ENCODE measurements around the gene ABCC8. TPM values are rescaled to one million over a fixed set of nuclear protein-coding genes. Genes with fewer than 3 reads are reported as not detected.
"Not testable (repeated sequence)": the region's sequence is repeated elsewhere in the genome, so short reads cannot be mapped to it uniquely, and the experiment has no call there.

The ABCC8 gene
- total RNA-seq, 1 donor from 2014 or later = 2.1 TPM

DNA sequence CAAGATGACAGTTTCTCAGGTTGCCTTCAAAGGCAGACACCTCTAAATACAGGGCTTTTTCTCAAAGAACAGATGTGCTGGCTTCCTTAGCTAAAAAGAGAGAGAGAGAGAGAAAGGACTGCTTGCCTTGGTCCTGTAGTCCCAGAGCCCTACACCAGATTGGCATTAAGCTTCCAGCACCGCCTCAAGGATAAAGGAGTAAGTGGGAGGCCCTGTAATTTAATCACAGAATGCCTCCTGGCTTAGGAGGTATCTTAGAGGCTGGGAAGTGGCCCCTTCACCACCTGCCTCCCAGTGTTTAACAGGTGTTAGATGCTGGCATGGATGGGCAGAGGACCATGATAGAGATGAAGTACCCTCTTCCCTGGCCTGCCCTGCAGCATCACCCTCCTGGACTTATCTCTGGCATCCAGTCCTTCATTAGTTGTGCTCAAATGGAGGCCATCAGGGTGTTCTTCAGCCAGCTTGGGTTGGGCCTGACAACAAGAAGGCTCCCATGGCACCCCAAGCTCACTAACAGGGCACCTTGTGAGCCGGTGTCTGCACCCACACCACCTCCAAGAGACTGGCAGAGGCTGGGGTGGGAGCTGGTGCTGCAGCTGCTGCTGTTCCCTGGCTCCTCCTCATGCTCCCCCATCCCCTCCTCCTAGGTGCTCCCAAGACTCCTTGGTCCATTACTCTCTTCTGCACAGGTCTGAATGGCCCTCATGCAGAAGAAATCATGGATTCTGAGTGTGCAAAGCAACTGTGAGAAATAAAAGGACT lies 32.5 kb downstream of the ABCC8 start:
- ATAC-seq (no peak), DNase-seq (no peak)
- intact Hi-C loops (cut with micrococcal nuclease) = no loop called here

DNA sequence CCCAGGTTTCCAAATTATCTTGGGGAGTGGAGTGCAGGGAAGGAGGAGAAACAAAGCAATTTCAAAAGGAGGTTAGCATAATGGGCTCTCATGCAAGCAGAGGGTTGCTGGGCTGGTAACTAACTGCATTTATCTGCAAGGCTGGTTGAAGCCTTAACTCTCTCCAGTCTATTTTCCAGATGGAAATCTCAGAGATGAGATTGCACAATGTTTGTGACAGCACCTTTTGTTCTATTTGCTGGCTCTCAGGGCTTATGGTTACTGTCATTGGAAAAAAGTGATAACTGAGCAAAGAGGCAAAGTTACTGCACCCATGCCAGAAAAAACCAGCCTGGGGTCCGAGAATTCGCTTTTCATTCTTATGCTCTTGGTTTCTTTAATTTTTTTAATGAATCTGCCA lies 33.2 kb downstream of the ABCC8 start:
- intact Hi-C loops (cut with micrococcal nuclease) = no loop called here
- no peak for DNase-seq
- no peak for ATAC-seq

DNA sequence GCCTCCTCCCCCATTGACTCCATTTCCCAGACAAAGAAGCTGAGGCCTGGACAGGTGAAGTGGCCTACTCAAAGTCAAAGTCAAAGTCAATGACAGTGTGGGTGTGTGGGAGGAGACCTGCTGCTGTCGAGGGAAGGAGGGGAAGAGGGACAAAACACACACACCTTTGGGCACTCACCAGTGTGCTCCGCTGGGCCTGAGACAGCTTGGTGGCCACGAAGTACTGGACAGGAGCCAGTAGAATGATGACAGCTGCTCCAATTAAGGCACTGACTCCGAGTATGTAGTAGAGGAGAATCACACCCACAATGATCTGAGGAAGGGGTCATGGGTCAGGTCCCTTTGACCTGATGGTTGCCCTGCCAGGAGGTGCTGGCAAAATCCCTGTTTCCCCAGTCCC lies 33.6 kb downstream of the ABCC8 start:
- no peak for ATAC-seq
- intact Hi-C loops (cut with micrococcal nuclease) = no loop called here
- no peak for DNase-seq

DNA sequence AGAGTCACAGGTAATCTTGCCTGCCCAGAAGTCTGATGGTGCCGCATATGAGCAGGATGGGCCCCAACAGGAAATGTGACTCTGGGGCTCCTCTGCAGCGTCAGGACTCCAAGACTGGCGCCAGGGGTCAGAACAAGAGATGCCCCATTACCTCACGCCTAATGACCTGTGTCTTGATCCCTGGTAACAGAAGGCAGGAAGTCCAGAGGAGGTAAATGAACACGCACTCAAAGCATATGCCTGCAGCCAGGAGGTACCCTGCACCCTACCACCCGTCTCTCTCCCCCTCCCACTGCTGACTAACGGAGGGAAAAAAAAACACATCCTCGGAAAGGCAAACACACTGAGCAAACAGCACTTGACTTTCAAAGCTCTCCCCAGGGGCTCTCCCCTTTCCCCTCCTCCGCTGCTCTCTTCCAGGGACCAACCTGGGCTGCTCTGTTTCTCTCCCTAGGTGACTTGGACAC lies 37.3 kb downstream of the ABCC8 start:
- intact Hi-C loops (cut with micrococcal nuclease) = no loop called here
- no peak for DNase-seq
- no peak for ATAC-seq

DNA sequence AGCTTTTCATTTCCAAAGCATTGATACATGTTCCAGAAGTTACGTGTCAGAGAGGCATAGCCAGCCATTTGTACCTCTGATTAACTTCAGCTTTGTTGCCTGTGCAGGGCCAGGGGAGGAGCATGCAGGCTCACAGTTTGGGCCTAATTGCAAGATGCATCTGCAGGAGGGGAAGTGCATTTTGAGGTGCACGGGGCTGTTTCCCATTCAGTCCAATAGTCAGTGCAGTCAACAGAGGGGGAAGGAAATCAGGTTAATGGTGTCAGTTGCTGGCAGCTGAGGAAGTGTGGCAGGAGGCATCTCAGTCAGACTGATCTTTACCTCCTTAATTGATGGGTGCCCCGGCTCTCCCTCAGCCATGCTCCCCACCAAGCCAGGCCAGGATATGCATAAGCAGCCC lies 39.3 kb downstream of the ABCC8 start:
- DNase-seq (no peak), ATAC-seq (no peak)
- intact Hi-C loops (cut with micrococcal nuclease) = no loop called here

DNA sequence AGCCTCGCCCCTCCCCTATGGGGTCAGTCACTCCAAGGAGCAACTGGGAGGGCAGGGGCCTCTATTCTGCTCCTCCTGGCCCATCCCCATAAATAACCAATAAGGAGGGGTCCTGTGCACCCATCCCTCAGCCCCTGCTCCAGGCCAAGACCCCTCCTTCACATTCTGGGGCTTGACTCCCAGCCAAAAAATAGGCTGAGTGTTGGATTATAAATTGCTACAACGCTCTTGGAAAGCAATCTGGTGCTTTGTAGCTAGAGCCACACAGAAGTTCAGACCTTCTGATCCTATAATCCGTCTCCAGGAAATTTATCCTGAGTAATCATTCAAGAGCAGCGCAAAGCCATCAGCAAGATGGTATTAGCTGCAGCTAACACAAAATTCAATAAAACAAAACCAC lies 42.5 kb downstream of the ABCC8 start:
- no peak for DNase-seq
- no peak for ATAC-seq
- intact Hi-C loops (cut with micrococcal nuclease) = no loop called here

DNA sequence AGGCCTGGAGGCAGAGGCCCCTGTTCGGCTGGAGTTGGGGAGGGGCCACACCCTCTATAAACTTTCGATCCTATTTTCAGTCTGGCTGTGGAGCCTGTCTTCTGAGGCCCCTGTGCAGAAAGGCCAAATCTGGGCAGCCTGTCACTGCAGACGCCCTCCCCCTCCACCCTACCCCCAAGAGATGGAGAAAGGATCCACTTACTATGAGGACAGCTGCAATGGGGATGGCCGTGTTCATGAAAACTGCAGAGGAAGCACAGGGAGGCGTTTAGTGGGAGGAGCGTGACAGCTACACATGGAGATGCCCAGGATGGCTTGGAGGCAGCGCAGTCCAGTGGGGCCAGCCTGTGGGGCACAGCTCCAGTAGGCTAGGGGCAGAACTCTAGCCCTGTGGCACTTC lies 44.6 kb downstream of the ABCC8 start:
- no peak for ATAC-seq
- intact Hi-C loops (cut with micrococcal nuclease) = no loop called here
- DNase-seq = no peak

DNA sequence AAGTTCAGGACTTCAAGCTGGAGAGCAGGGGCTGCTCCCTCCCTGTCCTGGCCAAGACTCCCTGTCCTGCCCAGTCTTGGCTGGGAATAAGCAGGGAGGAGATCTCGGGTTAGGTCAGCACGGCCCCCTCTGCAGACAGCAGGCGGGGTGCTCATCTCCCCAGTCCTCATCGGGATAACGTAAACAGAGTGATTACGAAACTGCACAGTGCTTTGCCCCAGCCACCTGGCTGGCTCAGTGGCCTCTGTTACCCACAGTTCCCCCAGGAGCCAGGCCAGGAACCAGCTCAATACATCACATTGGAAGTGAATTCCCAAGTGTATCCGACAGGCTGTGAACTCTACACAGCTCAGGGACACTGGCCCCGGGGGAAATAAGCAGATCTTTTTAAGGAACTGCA lies 45.5 kb downstream of the ABCC8 start:
- ATAC-seq (no peak), DNase-seq (no peak)
- intact Hi-C loops (cut with micrococcal nuclease) = no loop called here

DNA sequence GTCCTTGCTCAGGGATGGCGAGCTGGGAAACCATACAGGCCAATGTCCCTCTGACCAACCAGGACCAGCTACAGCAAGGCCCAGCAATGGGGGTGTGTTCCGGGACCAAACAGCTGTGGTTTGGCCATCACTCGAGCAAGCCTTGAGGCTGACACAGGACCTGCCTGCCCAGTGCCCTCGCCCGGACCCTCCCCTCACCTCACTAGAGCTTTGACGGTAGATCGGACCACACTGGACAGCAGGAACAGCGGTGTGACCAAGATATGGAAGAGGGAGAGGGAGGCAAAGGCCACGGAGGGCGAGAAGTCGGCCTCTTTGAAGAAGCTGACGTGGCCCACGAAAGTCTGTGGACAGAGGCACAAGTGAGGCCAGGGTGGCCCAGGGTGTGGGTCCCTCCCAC lies 46.0 kb downstream of the ABCC8 start:
- ATAC-seq = no peak
- intact Hi-C loops (cut with micrococcal nuclease) = no loop called here
- no peak for DNase-seq

DNA sequence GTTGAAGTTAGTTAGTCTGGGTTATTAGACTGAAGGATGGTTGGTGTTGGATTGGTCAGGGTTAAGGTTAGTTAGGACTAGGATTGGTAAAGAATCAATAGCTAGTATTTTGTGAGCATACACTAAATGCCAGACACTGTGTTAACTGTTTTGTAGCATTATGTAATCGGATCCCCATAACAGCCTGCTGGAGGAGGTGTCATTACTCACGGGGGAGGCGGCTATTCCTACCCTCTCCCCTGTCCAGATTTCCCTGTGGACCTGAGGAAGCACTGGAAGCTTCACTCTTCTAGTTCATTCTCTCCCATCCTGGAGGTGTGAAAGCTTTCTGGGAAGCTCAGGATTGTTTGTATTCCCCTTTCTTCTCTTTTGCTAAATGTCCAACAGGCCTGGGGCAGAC lies 47.7 kb downstream of the ABCC8 start:
- DNase-seq (no peak), ATAC-seq (no peak)
- intact Hi-C loops (cut with micrococcal nuclease) = no loop called here

DNA sequence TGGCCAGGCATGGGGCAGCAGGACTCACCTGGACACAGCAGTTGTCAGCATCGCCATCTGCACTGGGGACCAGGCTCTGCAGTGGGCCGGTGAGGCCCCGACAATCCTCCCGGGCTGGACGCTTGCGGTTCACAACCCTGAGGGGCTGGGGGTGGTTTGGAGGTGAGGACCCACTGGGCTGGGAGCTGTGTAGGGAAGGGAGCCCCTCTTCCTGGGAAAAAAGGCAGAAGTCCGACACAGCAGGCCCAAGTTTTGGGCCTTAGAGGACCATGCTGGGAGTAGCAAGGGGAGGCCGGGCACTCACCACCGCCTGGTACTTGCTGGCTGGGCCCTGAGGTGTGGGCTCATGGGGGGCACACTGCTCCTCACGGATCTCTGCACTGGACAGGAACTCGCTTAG lies 48.4 kb downstream of the ABCC8 start:
- intact Hi-C loops (cut with micrococcal nuclease) = no loop called here
- DNase-seq (no peak), ATAC-seq (no peak)

DNA sequence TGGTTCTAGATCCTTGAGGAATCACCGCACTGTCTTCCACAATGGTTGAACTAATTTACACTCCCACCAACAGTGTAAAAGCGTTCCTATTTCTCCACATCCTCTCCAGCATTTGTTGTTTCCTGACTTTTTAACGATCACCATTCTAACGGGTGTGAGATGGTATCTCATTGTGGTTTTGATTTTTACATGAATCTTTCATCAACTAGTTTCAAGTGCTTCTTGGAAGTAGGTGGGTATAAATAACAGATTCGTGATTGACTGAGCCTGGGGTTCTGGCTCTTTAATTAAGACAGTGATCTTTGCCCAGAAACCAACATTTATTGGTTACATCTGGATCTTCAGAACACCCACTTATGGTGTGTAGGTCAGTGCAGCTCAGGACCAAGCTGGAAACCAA lies 50.4 kb downstream of the ABCC8 start:
- DNase-seq; ATAC-seq; intact Hi-C loops (cut with micrococcal nuclease): not testable (repeated sequence)

DNA sequence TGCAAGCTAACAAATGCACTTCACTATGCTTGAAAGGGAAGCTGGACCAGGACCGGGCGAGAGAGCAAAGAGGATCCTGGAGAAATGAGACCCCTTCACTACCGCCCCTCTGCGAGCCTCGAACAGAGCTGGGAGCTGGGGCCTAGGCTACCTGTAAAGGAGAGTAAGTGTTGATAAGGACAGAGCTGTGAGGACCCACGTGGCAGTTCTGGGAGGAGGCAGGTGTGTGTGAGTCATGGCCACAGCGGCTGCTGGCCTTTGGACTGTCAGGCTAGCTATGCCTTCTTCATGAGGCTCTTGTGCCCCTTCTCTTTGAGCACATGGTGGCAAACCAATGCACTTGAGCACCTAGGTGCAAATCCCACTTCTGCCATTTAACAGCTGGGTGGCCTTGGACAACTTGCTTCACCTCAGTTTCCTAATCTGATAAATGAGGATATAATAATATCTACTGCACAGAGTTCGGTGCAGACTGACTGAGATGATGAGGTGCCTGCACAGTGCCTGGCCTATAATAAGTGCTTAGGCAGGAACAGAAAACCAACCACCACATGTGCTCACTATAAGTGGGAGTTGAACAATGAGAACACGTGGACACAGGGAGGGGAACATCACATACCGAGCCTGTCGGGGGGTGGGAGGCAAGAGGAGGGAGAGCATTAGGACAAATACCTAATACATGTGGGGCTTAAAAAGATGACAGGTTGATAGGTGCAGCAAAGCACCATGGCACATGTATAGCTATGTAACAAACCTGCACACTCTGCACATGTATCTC lies 52.9 kb downstream of the ABCC8 start:
- DNase-seq (no peak), ATAC-seq (no peak)
- intact Hi-C loops (cut with micrococcal nuclease) = no loop called here

DNA sequence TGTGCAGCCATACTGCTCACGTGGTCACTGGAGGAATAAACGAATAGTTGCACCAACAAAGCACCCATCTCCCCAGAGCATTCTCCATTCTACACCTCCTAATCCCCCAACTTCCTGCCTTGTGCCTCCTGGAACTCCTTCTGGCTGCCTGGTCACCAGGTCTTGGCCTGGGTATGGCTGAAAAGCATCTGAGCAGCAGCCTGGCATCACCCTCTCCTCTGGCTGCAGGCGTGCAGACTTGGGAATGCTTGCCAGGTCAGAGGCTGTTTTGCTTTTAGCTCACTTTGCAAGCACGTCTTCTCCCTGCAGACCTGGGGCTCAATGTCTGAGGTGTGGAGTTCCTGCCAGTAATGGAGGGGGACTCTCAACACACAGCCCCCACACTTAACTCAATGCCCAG lies 54.9 kb downstream of the ABCC8 start:
- ATAC-seq = peak; percentile 72
- intact Hi-C loops (cut with micrococcal nuclease) = no loop called here
- no peak for DNase-seq

DNA sequence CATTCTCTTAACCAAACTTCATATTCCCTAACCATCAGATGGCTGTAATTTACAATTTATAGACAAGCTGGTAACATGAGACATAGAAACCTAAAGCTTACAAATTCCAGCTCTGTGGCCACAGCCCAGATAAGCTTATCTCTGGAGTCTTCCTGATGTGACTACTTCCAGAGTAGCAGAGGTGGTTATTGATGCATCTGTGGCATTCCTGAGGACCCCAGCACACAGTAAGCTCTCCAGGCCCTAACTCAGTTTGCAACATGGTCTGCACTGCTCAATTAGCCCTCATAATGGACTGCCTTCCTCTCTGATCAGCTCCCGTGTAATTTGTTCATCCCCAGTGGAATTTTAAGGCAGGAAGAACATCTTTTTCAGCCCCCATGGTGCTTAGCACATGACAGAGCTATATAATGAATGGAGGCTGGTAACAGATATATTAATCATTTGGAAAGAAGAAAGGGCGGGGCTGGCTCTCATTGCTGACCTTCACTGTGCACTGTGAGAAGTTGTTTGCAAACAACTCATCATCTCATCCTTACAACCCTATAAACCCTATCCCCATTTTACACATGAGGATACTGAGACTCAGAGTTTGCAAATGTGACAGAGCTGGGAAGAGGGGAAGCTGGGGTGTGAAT lies 58.1 kb downstream of the ABCC8 start:
- intact Hi-C loops (cut with micrococcal nuclease) = no loop called here

DNA sequence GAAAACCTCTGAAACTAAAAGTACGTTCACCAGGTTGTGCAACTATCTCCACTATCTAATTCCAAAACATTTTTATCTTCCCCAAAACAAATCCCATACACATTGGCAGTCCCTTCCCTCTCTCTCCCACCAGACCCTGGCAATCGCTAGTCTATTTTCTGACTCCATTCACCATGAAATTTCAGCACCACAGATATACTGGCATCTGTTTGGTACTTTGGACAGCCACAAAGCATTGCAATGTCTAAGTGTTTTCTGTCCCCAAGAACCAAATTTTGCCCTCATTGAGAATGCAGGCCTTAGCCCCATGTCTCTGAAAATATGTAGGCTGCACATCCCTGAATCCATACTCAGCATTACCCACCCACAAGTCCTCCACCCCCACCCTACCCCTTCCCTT lies 60.2 kb downstream of the ABCC8 start:
- DNase-seq (no peak), ATAC-seq (peak; percentile 6)
- intact Hi-C loops (cut with micrococcal nuclease) = no loop called here

More for the DNA sequence above, 58.1 kb downstream of the ABCC8 start:
- ATAC-seq (no peak), DNase-seq (no peak)

DNA sequence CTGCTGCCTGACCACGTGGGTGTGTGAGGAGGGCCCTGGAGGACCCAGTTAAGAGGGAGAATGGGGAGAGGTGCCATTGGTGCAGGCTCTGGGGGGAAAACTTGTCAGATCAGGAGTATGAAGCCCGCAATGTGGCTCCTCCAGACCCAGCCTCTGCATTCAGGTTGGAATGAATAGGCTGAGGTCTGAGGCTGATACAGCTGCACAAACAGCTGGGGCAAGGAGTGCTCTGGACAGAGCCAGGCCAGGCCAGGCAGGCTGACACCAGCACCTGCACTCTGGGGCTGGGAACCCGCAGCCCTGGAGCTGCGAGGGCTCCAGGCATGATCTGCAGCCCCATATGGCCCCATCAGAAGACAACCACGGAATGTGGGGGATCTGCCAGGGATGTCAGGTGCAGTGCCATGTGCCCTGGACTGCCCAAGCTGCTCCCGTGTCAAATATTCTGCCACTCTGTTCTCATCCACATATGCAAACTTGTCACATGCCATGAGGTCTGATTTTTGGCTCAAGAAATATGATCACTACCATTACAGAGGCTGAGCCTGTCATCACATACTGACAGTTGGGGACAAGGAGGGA lies 61.0 kb downstream of the ABCC8 start:
- ATAC-seq = peak; percentile 91
- intact Hi-C loops (cut with micrococcal nuclease) = no loop called here
- peak; percentile 63 for DNase-seq

DNA sequence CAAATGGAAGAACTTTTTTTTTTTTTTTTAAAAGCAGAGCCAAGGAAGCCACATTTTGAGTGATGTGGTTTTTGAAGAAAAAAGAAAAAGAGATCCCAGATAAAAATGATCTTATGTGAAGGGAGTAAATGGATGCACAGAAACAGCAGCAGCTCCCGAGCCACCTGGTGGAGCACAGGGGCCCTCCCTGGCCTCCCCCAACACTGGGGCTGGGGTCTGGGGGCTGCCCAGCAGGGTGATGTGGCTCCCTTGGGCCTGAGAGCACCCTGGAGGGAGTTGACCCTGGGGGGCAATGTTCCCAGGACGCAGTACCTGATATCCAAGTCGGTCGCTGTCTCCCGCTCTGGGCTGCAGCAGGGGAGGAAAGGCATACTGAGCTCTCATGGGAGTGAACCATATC lies 61.7 kb downstream of the ABCC8 start:
- ATAC-seq = no peak
- no peak for DNase-seq
- intact Hi-C loops (cut with micrococcal nuclease) = no loop called here

DNA sequence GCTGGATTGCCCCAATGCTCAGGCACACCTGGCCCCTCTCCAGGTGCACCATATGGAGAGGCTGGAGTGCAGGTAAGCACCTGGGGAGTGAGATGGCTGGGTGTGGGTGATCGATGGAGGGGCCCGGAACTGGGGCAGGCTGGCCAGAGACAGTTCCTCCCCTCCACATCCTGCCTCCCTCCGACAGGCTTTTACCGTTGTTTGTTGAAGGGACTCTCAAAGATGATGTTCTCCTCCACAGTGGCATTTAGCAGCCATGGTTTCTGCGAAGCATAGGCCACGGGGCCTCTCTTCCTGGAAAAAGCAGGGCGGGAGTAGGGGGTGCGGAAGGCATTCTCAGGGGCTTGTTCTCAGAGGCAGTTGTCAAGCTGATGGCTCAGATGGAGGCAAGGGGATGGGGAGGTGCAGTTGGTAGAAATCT lies 62.3 kb downstream of the ABCC8 start:
- intact Hi-C loops (cut with micrococcal nuclease) = no loop called here
- ATAC-seq (no peak), DNase-seq (no peak)

Measured in left ventricle myocardium superior (tissue), 1 donor.